HG02642 (cell line): ENCODE data around the gene ZFP3.
"Not testable (repeated sequence)": the region's sequence is repeated elsewhere in the genome, so short reads cannot be mapped to it uniquely, and the experiment has no call there.

Experiments used
- ATAC-seq: cut with Tn5 transposase; IDR thresholded peaks from one replicate; pipeline ENCODE4 v1.9.1; 2021; ENCODE audit warnings: mild to moderate bottlenecking; ENCODE audit not compliant: unreplicated experiment, poor library complexity

The ZFP3 gene

DNA sequence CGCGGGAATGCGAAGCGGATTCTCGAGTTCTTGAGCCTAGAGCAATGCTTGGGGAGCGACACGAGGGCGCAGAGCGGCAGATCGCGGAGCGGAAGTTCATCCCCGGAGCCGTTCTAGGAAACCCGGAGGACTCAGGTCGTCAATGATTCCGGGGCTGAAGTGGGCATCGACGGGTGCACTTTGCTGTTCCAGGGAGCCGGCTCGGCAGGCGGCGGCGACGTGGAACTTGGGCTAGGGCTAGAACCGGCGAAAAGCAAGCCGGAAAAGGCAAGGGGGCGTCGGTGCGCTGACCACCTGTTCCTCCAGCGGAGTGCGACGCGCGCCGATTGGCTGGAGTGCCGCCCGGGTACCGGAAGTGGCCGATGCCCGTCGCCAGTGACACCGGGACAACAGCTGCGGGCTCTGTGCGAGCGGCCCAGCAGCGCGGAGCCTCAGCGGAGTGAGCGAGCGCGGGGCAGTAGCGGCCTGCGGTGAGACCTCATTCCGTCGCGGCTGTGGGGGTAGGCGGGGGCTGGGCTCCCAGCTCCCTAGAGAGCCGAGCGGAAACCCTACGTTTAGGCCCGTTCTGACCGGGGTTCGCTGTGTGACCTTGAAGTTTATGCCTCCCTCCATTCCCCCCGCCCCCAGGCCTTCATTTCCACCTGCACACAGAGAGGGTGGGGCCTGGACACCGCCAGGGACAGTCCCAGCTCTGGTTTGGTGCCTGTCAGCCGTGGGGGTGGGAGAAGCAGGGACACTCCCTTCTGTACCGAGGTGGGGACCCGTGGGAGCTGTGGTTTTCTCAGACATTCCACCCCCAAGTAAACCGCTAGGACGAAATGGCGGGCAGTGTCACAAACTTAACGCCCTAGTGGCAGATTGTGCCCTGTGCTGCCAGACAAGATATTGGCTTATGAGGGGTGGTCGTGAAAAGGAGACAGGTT lies at the start of gene ZFP3:
TSS of gene ZFP3 (plus strand) at position 362 of the 923 bp plus-strand sequence. CDS start 13,038 bp downstream, outside the sequence.
- peak; percentile 78 for ATAC-seq

DNA sequence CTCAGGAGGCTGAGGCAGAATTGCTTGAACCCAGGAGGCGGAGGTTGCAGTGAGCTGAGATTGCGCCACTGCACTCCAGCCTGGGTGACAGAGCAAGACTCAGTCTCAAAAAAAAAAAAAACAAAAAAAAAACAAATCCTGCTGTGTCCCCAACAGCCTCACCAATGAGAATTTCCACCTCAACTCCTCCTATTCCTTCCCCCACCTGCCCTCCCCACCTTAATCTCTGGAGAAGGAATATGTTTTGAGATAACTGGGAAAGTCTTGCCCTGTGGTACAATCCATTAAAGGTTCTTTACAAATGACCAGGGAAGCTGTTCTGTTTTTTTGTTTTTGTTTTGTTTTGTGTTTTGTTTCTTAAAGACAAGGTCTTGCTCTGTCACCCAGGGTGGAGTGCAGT lies 48.1 kb upstream of the ZFP3 start:
- ATAC-seq: not testable (repeated sequence)

DNA sequence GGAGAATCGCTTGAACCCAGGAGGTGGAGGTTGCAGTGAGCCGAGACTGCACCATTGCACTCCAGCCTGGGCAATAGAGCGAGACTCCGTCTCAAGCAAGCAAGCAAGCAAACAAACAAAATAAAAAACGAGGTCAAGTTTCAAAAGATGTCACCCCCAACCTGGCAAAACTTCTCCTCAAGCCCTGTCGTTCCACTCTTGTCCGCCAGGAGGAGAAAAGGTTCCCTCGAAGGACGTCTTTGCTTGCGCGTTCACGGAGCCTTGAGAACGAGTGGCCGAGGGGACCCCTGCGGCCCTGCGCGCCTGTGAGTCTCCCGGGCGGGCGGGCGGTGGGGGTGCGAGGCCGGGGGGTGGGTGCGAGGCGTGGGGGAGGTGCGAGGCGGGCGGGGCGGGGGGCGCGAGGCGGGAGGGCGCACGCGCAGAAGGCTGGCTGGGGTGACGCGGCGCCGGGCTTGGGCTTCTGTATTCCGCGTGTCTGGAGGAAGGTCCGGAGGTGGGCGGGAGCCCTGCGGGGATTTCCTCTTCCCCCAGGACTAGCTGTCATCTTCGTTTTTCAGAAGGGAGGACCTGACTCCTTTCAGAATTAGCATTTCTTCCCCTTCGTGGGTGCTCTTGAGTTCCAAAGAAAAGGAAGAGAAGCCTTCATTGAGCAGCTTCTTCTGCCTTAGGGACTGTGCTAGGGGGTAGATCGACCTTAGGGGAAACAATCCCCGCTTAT lies 46.7 kb upstream of the ZFP3 start:
- ATAC-seq: peak; percentile 74

DNA sequence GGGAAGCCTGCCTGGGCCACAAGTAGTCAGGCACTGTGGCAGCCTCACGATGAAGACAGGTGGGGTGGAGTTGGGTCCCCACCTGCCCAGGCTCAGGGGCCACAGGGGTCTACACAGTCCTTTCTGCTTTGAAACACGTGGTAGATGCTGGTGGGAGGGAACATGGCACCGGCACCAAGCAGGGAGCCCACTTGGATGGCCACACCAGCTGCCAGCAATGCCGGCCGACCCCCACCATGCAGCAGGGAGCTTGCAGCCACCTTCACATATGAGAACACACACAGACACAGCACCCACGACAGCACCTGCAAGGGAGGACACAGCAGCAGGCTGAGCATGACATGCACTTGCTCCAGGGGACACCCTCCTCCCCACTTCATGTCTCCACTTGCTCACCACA lies 45.4 kb upstream of the ZFP3 start:
- no peak for ATAC-seq

DNA sequence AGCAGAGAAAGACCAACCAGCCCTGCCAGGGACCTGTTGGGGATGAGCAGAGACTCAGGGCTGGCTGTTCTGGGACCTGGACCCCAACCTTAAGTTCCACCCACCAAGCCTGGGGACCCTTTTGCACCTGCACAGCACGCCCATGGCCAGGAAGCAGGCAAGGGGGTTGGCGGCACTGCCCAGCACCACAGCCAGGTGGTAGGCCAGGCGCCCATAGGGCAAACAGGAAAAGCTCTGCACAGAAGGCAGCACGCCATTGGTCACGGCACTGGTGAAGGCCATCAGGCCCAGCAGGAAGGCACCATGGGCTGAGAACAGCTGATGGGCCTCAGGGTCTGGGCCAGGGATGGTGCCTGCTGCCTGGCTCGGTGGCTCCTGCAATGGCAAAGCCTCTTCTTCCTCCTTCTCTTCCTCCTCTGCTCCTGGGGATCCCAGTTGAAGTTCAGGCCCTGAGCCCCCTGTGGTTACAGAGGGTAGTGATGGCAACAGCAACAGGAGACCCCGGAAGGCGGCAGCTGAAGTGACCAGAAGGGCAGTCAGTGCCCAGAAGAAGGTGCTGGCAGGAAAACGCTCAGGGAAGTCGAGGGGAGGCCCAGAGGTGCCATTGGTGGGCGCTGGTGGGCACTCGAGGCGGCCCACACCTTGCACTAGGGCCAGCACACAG lies 44.8 kb upstream of the ZFP3 start:
- ATAC-seq: no peak

DNA sequence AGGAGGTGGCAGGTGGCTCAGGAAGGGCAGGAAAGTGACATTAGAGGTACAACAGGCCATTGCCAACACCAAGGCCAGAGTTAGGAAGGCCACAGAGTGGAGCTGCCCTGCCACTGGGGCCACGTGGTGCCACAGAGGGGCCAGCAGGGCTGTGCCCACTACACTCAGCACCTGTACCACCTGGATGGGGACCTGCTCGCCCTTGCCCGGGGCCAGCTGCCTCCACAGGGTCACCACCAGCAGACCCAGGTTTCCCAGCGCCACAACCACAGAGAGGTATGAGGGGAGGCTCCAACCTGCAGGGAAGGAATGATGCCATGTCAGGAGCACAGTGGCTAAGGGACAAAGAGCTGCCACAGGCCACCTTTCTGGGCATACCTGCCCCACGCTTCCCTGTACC lies 44.2 kb upstream of the ZFP3 start:
- no peak for ATAC-seq

DNA sequence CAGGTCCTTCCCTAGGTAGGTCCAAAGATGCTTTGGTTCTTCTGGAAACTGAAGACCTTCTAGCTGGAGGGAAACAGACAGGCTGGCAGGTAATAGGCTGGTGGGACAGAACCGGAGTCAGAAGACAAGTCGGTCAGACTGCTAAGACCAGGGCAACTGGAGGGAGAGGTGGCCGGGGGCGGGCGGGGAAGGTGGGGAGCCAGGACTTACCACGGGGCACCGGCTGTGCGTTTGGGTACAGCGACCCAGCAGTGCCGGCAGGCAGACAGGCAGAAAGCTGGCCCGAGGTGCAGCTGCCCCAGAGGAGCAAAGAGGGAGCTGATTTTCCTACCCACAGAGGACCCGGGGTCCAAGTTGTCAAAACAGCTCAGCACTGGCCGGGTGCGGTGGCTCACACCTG lies 43.6 kb upstream of the ZFP3 start:
- no peak for ATAC-seq

DNA sequence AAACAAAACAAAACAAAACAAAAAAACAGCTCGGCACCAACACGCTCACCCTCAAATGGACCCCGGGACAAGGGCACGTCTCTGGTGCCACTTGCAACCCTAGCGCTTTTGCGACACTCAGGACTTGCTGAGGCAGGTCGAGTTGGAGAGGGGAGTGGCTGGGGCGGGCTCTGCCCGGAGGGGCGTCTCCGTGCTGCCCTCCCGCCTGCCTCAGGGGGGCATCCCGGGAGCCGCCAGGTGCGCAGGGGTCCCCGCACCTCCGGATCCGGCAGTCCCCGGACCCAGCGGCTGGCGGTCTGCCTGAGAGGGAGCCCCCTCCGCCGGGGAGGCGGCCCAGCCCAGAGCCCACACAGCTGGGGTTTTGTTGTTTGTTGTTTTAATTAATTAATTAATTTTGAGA lies 43.0 kb upstream of the ZFP3 start, which contains the start of gene SLC52A1:
TSS of gene SLC52A1 (minus strand) at position 112 of the 400 bp plus-strand sequence. CDS start 820 bp downstream, outside the sequence.
- no peak for ATAC-seq

DNA sequence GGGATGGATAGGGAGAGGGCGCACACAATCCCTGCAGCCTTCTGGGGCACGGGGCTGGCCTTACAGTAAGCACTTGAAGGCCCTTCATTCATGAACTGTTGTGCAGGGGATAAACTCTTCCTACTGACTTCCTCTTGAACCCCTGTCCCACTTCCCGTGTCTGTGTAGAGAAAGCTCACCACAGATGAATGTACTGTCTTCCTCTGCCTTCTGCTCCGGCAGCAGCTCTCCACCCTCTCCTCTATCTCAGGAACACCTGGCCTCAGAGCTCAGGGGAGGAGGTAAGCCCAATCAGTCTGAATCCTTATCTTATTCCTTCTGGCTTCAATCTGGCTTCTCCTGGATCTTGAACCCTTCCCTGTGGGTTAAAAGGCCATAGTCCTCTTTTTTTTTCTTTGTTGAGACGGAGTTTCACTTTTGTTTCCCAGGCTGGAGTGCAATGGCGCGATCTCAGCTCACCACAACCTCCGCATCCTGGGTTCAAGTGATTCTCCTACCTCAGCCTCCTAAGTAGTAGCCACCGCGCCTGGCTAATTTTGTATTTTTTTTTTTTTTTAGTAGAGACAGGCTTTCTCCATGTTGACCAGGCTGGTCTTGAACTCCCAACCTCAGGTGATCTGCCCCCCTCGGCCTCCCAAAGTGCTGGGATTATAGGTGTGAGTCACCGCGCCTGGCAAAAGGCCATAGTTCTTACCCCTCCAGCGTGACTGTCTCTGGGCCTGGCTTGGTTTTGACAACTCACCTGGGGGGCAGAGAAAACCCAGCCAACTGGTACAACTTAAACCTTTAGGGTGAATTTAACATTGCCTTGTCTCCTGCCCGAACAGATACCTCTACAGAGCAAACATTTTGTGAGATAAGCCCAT lies 35.9 kb upstream of the ZFP3 start:
- ATAC-seq: no peak

DNA sequence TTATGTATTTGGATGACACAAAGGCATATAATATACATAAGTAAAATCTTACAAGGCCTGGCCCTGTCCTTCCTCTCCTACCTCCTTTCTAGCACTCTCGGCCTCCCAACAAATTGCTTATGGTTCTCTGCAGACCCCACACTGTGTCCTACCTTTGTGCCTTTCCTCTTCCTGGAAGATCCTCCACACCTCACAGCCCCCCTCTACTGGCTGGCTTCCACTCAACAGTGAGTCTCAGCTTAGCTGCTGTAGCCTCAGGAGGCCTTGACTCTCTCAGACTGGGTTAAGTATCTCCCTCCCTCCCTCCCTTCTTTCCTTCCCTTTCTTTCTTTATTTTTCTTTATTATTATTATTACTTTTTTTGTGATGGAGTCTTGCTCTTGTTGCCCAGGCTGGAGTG lies 34.7 kb upstream of the ZFP3 start:
- ATAC-seq: no peak

DNA sequence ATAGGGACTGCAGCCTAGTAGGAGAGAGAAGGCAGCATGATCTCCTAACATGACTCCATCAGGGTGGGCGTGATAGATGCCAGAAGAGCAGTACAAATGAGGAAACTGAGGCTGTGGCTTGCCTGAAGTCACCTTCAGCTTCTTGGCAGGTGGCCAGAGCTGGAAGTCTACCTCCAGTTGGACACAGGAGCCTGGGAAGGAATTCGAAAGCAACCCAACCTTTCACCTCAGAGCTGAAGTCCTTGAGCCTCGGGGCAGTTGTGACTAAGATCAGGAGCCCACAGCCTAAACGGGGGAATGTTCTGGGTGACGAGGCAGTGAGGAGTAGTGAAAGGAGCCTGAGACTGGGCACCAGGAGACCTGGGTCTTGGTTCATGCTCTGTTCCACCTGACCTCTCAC lies 33.6 kb upstream of the ZFP3 start:
- ATAC-seq: no peak

DNA sequence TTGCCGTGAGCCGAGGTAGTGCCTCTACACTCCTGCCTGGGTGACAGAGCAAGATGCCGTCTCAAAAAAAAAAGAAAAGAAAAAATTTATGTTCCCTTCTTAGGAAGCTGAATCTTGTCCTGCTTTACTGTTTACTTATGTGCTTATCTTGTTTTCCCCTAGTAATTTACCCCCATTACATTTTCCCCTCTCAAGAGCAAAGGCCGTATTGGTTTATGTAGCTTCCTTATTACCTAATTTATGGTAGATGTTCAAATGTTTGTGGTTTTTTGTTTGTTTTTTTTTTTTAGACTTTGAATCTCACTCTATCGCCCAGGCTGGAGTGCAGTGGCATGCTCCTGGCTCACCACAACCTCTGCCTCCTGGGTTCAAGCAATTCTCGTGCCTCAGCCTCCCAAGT lies 32.8 kb upstream of the ZFP3 start:
- no peak for ATAC-seq

DNA sequence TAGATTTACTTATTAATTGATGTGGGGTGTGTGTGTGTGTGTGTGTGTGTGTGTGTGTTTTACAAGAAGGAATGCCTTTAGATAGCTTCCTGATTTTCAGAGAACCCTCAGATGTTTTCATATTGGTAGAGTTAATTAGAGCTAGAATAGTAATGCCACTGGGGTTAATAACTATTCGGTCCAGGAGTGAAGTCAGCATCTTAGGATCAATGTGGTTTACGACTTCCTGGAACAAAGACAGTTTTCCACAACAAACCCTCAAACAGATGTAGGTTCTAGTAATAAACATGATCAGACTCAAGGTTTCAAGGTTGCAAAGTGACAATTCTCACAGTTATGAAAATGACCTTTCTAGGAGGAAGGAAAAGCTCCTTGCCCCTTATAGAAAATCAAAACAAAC lies 30.8 kb upstream of the ZFP3 start:
- no peak for ATAC-seq

DNA sequence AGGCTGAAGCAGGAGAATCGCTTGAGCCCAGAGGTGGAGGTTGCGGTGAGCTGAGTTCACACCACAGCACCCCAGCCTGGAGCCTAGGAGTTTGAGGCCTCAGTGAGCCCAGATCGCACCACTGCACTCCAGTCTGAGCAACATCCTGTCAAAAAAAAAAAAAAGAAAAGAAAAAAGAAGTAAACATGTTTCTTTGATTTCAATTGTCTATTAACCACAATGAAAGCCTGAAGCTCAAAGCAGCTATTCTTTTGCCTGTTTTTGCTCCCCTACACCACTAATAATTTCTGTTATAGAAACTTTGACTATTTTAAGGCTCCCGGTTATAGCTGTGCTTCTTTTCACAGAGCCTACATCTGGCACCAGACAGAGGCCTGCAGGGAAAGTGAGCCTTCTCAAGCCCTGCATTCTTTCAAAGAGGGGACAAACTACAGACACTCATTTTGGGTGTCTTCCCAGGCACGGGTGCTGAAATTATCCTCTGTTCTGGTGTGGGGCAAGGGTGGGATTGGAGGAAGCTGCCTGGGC lies 28.9 kb upstream of the ZFP3 start:
- no peak for ATAC-seq

DNA sequence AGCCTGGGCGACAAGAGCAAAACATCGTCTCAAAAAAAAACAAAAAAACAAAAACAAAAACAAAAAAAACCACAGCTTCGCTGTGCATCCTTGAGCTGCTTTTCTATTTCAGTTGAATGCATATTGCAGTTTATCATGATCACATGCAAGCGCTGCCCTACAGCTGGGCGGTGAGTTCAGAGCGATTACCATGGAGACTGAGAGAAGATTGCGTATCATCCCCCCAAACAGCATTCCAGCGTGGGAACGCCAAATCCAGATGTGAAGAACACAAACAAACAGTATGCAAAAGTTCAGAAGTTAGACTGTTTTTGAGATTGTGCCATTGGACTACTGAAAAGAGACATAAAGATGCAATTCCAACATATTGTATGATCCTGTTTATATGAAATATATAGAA lies 28.0 kb upstream of the ZFP3 start:
- no peak for ATAC-seq

DNA sequence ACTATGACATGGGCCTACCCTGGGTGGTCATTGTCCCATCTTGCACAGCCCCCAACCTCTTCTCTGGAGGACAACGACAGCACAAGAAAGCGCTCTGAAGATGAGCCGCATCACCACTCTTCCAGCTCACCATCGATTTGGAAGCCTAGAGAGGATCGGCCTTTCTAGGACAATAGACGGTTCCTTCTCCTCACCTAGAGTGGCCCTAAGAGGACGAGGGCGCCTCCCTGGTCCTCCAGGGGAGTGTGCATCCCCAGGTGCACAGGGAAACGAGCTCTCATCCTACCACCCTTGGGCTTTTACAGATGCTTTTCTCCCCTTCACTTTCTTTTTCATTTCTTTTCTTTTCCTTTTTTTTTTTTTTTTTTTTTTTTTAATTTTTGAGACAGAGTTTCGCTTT lies 22.7 kb upstream of the ZFP3 start:
- ATAC-seq: no peak

DNA sequence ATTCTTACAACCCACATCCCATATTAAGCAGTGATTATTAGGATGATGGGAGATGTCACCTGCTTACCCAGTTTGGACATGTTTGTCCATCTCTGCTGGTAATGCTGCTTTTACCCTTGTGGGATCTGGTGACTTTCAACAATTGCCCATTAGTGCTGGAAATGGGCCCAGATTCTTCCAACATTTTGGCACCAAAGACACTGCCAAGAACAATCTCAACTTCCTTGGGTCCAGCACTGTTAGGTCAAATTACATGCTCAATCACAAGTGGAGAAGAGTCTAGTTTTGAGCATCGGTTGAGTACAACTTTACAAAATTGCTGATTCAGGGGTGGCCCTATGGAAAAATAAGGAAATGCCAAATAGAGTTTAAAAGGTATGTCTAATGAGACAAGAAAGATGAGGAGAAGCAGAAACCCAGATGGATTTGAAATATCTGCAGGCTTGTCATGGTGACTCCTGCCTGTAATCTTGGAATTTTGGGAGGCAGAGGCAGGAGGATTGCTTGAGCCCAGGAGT lies 13.0 kb upstream of the ZFP3 start:
- ATAC-seq: no peak

DNA sequence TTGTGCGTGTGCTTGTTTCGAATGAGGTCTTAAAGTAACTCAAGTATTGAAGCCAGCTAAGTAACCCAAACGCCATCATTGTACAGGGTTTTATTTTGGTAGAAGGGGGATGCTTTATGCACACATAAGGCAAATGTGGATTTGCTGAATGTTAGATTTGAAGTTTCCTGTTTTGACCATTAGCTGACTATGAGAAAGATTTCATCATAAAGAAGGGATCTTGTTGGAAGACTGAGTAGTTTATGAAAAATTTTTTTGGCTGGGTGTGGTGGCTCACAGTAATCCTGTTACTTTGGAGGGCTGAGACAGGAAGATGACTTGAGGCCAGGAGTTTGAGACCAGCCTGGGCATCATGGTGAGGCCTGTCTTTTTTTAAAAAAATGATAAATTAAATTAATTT lies 10.0 kb upstream of the ZFP3 start:
- no peak for ATAC-seq

DNA sequence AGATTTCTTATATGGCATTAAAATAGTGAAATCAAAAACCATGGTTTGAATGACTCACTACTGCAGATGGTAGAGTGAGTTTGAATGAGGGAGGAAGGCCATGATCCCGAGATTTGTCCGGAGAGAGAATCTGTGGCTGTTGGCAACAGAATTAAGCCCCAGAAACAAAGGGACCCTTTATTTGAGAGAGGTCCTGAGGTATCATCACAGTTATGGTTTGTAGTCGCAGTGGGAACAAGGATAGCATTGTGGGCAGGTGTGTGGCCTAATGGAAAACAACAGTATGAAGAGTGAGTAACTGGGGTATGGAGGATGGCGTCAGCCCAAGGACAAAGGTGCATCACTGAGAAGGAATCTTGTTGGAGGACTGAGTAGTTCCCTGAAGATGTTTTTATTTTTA lies 8.5 kb upstream of the ZFP3 start:
- ATAC-seq: no peak

DNA sequence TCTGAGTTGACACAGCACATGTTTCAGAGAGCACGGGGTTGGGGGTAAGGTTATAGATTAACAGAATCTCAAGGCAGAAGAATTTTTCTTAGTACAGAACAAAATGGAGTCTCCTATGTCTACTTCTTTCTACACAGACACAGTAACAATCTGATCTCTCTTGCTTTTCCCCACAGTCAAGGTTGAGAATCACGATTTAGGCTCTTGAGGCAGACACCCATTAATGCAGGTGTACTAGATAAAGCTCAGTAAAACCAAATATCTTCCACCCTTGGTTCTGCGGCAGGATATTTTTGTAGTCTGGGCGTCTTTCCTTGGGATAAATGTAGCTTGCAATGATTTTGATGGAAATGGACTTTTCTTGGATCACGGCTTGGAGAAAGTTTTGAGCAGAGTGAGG lies 2.8 kb upstream of the ZFP3 start:
- ATAC-seq: not testable (repeated sequence)
